Mononuclear cell (primary cell): ENCODE data around the gene FAM50A. TPM values are rescaled to one million over a fixed set of nuclear protein-coding genes. Genes with fewer than 3 reads are reported as not detected.
"Not testable (repeated sequence)": the region's sequence is repeated elsewhere in the genome, so short reads cannot be mapped to it uniquely, and the experiment has no call there.

Experiments
- H3K27me3 ChIP-seq: 2 replicates; pipeline ENCODE4 v1.6.0; 2011; ENCODE audit warnings: low read length, control low read depth; ENCODE audit not compliant: insufficient read depth
- H3K4me1 ChIP-seq: 2 replicates; pipeline ENCODE4 v1.5.1; 2011; ENCODE audit warnings: mild to moderate bottlenecking, low read length, control low read depth; ENCODE audit not compliant: insufficient read depth
- H3K4me3 ChIP-seq: 2 replicates; pipeline ENCODE4 v1.5.1; 2011; ENCODE audit warnings: mild to moderate bottlenecking, low read length, moderate library complexity
- H3K9me3 ChIP-seq: 2 replicates; pipeline ENCODE4 v1.5.1; 2011; ENCODE audit warnings: low read depth, mild to moderate bottlenecking, control low read depth, low read length
- total RNA-seq: library from RNA; depleted of rRNA; stranded (reverse); fragments of >200 nt; gene quantifications from one replicate; pipeline ENCODE4 v1.2.3, GENCODE V29; 2012

Gene FAM50A
- total RNA-seq, 1 donor: 19.1 TPM

- H3K4me1 ChIP-seq: peaks cover 42% of the 10 kb centered on the region
- H3K9me3 ChIP-seq: no peaks in the 10 kb centered on the region
- no peaks in the 10 kb centered on the region for H3K27me3 ChIP-seq
- H3K4me3 ChIP-seq: no peak overlapping the region
These were observed 44.6 kb downstream of the FAM50A start for GRCh38 chrX:154488336-154489075.

DNA sequence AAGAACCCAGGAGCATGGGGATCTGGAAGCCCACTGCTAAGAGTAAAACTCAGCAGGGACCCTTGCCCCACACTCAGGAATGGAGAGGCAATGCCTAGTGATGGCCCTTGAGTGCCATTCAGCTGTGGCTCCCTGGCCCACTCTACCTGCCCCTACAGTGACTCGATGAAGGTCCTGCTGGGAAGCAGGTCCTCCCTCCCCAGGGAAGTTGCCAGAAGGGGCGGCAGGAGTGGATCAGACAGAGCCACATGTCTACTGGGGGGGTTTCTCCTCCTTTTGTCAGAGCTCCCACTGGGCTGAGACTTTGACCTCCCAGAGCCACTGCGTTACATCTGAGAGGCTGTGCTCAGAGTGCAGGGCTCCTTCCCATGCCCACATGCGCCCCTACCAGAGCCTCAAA, 45.2 kb downstream of the FAM50A start:
- Histone ChIP-seq H3K4me3 (no peak overlapping the region), H3K9me3 (no peaks in the 10 kb centered on the region), H3K27me3 (no peaks in the 10 kb centered on the region), H3K4me1 (peaks cover 40% of the 10 kb centered on the region)

- H3K27me3 ChIP-seq: no peaks in the 10 kb centered on the region
- no peaks in the 10 kb centered on the region for H3K9me3 ChIP-seq
- H3K4me3 ChIP-seq: peak overlapping the region; percentile 46
- H3K4me1 ChIP-seq: peaks cover 32% of the 10 kb centered on the region
These were observed 46.1 kb downstream of the FAM50A start for GRCh38 chrX:154490021-154490413.

- peaks cover 26% of the 10 kb centered on the region for H3K4me1 ChIP-seq
- no peaks in the 10 kb centered on the region for H3K9me3 ChIP-seq
- H3K4me3 ChIP-seq: peak within 1 kb of the TSS; percentile 46
- no peaks in the 10 kb centered on the region for H3K27me3 ChIP-seq
These were observed 46.6 kb downstream of the FAM50A start, which contains the start of gene SLC10A3 for GRCh38 chrX:154490414-154491083. TSS of gene SLC10A3 (minus strand) at chrX:154490629. CDS start at chrX:154488940, 1,689 bp downstream.

DNA sequence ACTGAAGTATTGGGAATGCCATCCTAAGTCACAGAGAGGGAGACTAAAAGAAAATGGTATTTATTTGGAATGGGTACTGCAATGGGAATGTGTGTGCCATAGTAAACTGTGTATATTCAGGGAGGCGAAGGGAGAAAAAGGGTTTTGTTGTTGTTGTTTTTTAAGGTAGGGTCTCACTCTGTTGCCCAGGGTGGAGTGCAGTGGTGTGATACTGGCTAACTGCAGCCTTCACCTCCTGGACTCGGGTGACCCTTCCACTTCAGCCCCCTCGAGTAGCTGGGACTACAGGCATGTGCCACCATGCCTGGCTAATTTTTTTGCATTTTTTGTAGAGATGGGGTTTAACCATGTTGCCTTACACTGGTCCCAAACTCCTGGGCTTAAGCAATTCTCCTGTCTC, 50.8 kb downstream of the FAM50A start:
- no peaks in the 10 kb centered on the region for H3K9me3 ChIP-seq
- H3K27me3 ChIP-seq: no peaks in the 10 kb centered on the region
- H3K4me1 ChIP-seq: peaks cover 8% of the 10 kb centered on the region
- H3K4me3 ChIP-seq: no peak overlapping the region

- Histone ChIP-seq H3K4me1 (peaks cover 6% of the 10 kb centered on the region), H3K4me3 (no peak overlapping the region), H3K27me3 (no peaks in the 10 kb centered on the region), H3K9me3 (no peaks in the 10 kb centered on the region)
These were observed 51.6 kb downstream of the FAM50A start for GRCh38 chrX:154495472-154495922.

GRCh38 chrX:154496591-154497137, 52.7 kb downstream of the FAM50A start:
- not testable (repeated sequence) for H3K9me3 ChIP-seq, H3K27me3 ChIP-seq, H3K4me3 ChIP-seq, H3K4me1 ChIP-seq

Other genes with a start within 250 kb of the FAM50A start
- gene OPN1MW2, start 224.4 kb upstream of the FAM50A start, total RNA-seq: not detected
- not detected for gene OPN1MW3, start 186.6 kb upstream of the FAM50A start, total RNA-seq
- gene TEX28, start 149.0 kb upstream of the FAM50A start, total RNA-seq: not detected
- gene TKTL1, start 148.3 kb upstream of the FAM50A start, total RNA-seq: 4.1 TPM
- gene FLNA, start 69.5 kb upstream of the FAM50A start, total RNA-seq: 933 TPM
- 39.3 TPM for gene EMD, start 64.8 kb upstream of the FAM50A start, total RNA-seq
- 8,353 TPM for gene RPL10, start 45.8 kb upstream of the FAM50A start, total RNA-seq
- 30.2 TPM for gene DNASE1L1, start 34.9 kb upstream of the FAM50A start, total RNA-seq
- 33.2 TPM for gene TAFAZZIN, start 32.6 kb upstream of the FAM50A start, total RNA-seq
- 47.9 TPM for gene ATP6AP1, start 15.5 kb upstream of the FAM50A start, total RNA-seq
- gene GDI1, start 7.0 kb upstream of the FAM50A start, total RNA-seq: 67.6 TPM
- 5.5 TPM for gene PLXNA3, start 14.1 kb downstream of the FAM50A start, total RNA-seq
- gene LAGE3, start 35.1 kb downstream of the FAM50A start, total RNA-seq: 2.6 TPM
- 15.2 TPM for gene UBL4A, start 42.5 kb downstream of the FAM50A start, total RNA-seq
- gene SLC10A3, start 46.5 kb downstream of the FAM50A start, total RNA-seq: 15.0 TPM
- 12.8 TPM for gene FAM3A, start 72.1 kb downstream of the FAM50A start, total RNA-seq
- gene G6PD, start 102.7 kb downstream of the FAM50A start, total RNA-seq: 32.0 TPM
- 11.8 TPM for gene IKBKG, start 103.5 kb downstream of the FAM50A start, total RNA-seq
- gene CTAG1A, start 141.0 kb downstream of the FAM50A start, total RNA-seq: not detected
- not detected for gene CTAG1B, start 175.1 kb downstream of the FAM50A start, total RNA-seq
- not detected for gene CTAG2, start 209.4 kb downstream of the FAM50A start, total RNA-seq